ENCODE data around the gene MYO7A.

The MYO7A gene

GRCh38 chr11:77127920-77128691 is at the start of gene MYO7A:
Gene MYO7A, plus strand, starts transcription at chr11:77128246. Its CDS starts 2,389 bp downstream, at chr11:77130635.
- TF ChIP-seq GATA1 (IDR thresholded peaks at IDR 0.05; ENCODE audit: low read depth, low read length) (no peak), POLR2A (IDR thresholded peaks at IDR 0.05; ENCODE audit: low read length) (no peak)
- no peak for DNase-seq

GRCh38 chr11:77079666-77080065 is 48.4 kb upstream of the MYO7A start:
- no peak for TF ChIP-seq GATA1 (IDR thresholded peaks at IDR 0.05; ENCODE audit: low read depth, low read length)
- TF ChIP-seq POLR2A (IDR thresholded peaks at IDR 0.05; ENCODE audit: low read length), result no peak
- no peak for DNase-seq

GRCh38 chr11:77080643-77081210 is 47.3 kb upstream of the MYO7A start:
- no peak for DNase-seq
- TF ChIP-seq GATA1 (IDR thresholded peaks at IDR 0.05; ENCODE audit: low read depth, low read length) (no peak), POLR2A (IDR thresholded peaks at IDR 0.05; ENCODE audit: low read length) (no peak)

- no peak for DNase-seq
- TF ChIP-seq GATA1 (IDR thresholded peaks at IDR 0.05; ENCODE audit: low read depth, low read length) (no peak), POLR2A (IDR thresholded peaks at IDR 0.05; ENCODE audit: low read length) (no peak)
Observed at GRCh38 chr11:77081381-77081851, 46.6 kb upstream of the MYO7A start.

GRCh38 chr11:77081976-77082836 is 45.8 kb upstream of the MYO7A start:
- DNase-seq, result no peak
- no peak for TF ChIP-seq GATA1 (IDR thresholded peaks at IDR 0.05; ENCODE audit: low read depth, low read length)
- no peak for TF ChIP-seq POLR2A (IDR thresholded peaks at IDR 0.05; ENCODE audit: low read length)

- DNase-seq, result no peak
- TF ChIP-seq GATA1 (IDR thresholded peaks at IDR 0.05; ENCODE audit: low read depth, low read length), result no peak
- no peak for TF ChIP-seq POLR2A (IDR thresholded peaks at IDR 0.05; ENCODE audit: low read length)
Observed at GRCh38 chr11:77082838-77083565, 45.0 kb upstream of the MYO7A start.

- TF ChIP-seq GATA1 (IDR thresholded peaks at IDR 0.05; ENCODE audit: low read depth, low read length) (no peak), POLR2A (IDR thresholded peaks at IDR 0.05; ENCODE audit: low read length) (peak; percentile 56)
- DNase-seq, result no peak
Observed at GRCh38 chr11:77083566-77084245, 44.3 kb upstream of the MYO7A start.

GRCh38 chr11:77084581-77085191 is 43.4 kb upstream of the MYO7A start:
- no peak for DNase-seq
- no peak for TF ChIP-seq GATA1 (IDR thresholded peaks at IDR 0.05; ENCODE audit: low read depth, low read length)
- TF ChIP-seq POLR2A (IDR thresholded peaks at IDR 0.05; ENCODE audit: low read length), result no peak

- TF ChIP-seq POLR2A (IDR thresholded peaks at IDR 0.05; ENCODE audit: low read length) (no peak), GATA1 (IDR thresholded peaks at IDR 0.05; ENCODE audit: low read depth, low read length) (no peak)
- no peak for DNase-seq
Observed at GRCh38 chr11:77085652-77086051, 42.4 kb upstream of the MYO7A start.

GRCh38 chr11:77086521-77087472 is 41.2 kb upstream of the MYO7A start:
- TF ChIP-seq POLR2A (IDR thresholded peaks at IDR 0.05; ENCODE audit: low read length), result peak; percentile 77
- TF ChIP-seq GATA1 (IDR thresholded peaks at IDR 0.05; ENCODE audit: low read depth, low read length), result no peak
- DNase-seq, result peak; percentile 87 to 89

GRCh38 chr11:77087723-77088225 is 40.3 kb upstream of the MYO7A start:
- DNase-seq, result no peak
- TF ChIP-seq GATA1 (IDR thresholded peaks at IDR 0.05; ENCODE audit: low read depth, low read length) (no peak), POLR2A (IDR thresholded peaks at IDR 0.05; ENCODE audit: low read length) (no peak)

All from erythroblast (primary cell).